Measurements from ENCODE around the gene MSANTD3. TPM values are rescaled to one million over a fixed set of nuclear protein-coding genes. Genes with fewer than 3 reads are reported as not detected.

MSANTD3 gene
- total RNA-seq, 1 experiment from 2014 or later, result 86.9 TPM

DNA sequence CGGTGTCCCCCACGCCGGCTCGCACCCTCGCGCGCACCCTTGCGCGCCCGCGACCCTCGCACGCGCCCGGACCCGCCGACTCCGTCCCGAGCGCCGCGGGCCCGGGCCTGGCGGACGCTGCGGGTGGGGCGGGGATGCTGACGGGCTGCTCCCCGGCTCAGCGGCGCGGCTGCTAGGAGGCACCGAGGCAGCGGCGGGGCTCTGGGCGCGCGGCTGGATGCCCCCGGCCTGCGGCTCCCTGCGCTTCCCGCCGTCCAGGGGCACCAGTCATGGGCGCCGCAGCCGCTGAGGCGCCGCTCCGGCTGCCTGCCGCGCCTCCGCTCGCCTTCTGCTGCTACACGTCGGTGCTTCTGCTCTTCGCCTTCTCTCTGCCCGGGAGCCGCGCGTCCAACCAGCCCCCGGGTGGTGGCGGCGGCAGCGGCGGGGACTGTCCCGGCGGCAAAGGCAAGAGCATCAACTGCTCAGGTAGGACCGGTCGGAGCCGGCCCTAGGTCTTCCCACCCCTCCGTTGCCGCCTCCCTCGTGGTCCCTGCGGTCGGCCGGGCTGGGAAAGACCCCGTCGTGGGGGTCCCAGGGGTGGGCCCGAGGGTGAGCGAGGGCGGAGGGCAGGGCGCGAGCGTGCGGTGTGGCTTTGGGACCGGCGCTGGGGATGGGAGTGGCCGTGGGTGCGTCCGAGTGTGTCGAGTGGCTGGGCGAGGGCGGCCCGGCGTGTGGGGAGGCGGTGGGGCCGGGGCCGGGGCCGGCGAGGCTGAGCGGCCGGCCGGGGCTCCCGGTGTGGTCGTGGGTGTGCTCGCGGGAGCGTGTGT, 46.5 kb downstream of the MSANTD3 start:
- peak; percentile 71 for ATAC-seq
- Histone ChIP-seq H3K4me1 (ENCODE audit: insufficient read depth, low read length) (no peaks in the 10 kb centered on the region), H4K20me1 (ENCODE audit: low read length) (no peaks in the 10 kb centered on the region), H3K4me2 (ENCODE audit: low read length) (peak overlapping the region; percentile 85), H3K9ac (ENCODE audit: low read length) (no peak overlapping the region), H2AFZ (ENCODE audit: low read length) (peak overlapping the region; percentile 90), H3K79me2 (ENCODE audit: low read length) (no peaks in the 10 kb centered on the region), H3K9me2 (replicated peaks; ENCODE audit: low read length) (no peaks in the 10 kb centered on the region), H3K4me3 (ENCODE audit: low read length) (peak overlapping the region; percentile 72), H3F3A (ENCODE audit: low read length, unreplicated experiment) (no peaks in the 10 kb centered on the region), H3K9me3 (ENCODE audit: low read length) (no peaks in the 10 kb centered on the region), H3K36me3 (ENCODE audit: low read depth, low read length) (no peaks in the 10 kb centered on the region), H3K27ac (ENCODE audit: low read length) (no peak overlapping the region), H3K27me3 (ENCODE audit: low read length) (no peaks in the 10 kb centered on the region)
- POLR2A ChIA-PET (ENCODE audit: unreplicated experiment), result no interaction called here
- CTCF ChIA-PET, result interaction anchor here (0.5 to 0.6 kb wide), 3 partner anchors 47 to 180 kb away, joined by 3 to 5 read pairs (median 3); no protein-coding TSS in a partner anchor
- intact Hi-C loops (cut with micrococcal nuclease), result no loop called here
- DNase-seq, result peak; percentile 20
- BruUV-seq (replicated peaks), result no TSS peak
- TF ChIP-seq, protein P1, sequence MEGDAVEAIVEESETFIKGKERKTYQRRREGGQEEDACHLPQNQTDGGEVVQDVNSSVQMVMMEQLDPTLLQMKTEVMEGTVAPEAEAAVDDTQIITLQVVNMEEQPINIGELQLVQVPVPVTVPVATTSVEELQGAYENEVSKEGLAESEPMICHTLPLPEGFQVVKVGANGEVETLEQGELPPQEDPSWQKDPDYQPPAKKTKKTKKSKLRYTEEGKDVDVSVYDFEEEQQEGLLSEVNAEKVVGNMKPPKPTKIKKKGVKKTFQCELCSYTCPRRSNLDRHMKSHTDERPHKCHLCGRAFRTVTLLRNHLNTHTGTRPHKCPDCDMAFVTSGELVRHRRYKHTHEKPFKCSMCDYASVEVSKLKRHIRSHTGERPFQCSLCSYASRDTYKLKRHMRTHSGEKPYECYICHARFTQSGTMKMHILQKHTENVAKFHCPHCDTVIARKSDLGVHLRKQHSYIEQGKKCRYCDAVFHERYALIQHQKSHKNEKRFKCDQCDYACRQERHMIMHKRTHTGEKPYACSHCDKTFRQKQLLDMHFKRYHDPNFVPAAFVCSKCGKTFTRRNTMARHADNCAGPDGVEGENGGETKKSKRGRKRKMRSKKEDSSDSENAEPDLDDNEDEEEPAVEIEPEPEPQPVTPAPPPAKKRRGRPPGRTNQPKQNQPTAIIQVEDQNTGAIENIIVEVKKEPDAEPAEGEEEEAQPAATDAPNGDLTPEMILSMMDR (conservative IDR thresholded peaks at IDR 0.05; ENCODE audit: low read depth, low read length), result no peak
- no peak for TF ChIP-seq EZH2phosphoT487 (IDR thresholded peaks at IDR 0.05; ENCODE audit: borderline replicate concordance, low read length)

DNA sequence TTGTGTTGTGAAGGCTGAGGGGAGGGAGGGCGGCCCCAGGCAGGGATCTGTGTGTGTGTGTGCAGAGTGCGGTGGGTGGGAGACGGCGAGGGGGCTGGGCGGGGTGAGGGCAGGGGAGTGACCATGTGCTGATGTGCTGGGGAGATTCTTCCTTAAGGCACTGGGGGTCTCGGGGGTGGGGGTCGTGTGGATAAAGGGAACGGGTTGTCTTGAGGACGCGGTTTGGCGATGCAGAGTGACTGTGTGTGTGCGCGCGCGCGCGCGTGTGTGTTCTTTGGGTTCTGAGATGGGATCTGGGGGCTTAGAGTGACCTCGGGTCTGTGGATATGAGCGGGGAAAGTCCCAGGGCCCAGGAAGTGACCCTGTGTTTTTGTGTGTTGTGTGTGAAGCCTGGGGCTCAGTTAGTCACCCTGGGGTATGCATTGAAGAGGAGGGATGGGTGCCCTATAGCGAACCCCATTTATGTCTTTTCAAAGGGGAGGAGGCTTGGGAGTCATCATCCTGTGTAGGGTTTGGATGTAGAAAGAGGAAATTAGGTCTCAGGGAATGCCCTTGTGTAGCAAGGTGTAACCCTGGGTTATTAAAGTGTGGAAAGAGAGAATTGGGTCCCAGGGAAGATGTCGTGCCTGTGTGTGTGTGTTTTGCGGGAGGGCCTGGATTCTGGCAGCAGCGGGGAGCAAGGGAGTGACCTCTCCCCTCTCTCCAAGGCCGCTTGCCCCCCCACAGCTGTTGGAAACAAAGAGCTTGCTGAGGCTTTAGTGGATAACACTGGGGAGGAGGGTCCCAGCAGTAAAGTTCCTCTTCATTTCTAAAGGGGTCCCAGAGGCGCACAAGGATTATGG, 47.4 kb downstream of the MSANTD3 start:
- Histone ChIP-seq H2AFZ (ENCODE audit: low read length) (peak overlapping the region; percentile 90), H3K4me3 (ENCODE audit: low read length) (peak overlapping the region; percentile 72), H3K9me2 (replicated peaks; ENCODE audit: low read length) (no peaks in the 10 kb centered on the region), H3K4me2 (ENCODE audit: low read length) (peak overlapping the region; percentile 85), H4K20me1 (ENCODE audit: low read length) (no peaks in the 10 kb centered on the region), H3F3A (ENCODE audit: low read length, unreplicated experiment) (no peaks in the 10 kb centered on the region), H3K27me3 (ENCODE audit: low read length) (no peaks in the 10 kb centered on the region), H3K36me3 (ENCODE audit: low read depth, low read length) (no peaks in the 10 kb centered on the region), H3K4me1 (ENCODE audit: insufficient read depth, low read length) (no peaks in the 10 kb centered on the region), H3K79me2 (ENCODE audit: low read length) (no peaks in the 10 kb centered on the region), H3K27ac (ENCODE audit: low read length) (no peak overlapping the region), H3K9me3 (ENCODE audit: low read length) (no peaks in the 10 kb centered on the region), H3K9ac (ENCODE audit: low read length) (no peak overlapping the region)
- DNase-seq (no peak), ATAC-seq (no peak)
- intact Hi-C loops (cut with micrococcal nuclease), result no loop called here
- TF ChIP-seq EZH2phosphoT487 (IDR thresholded peaks at IDR 0.05; ENCODE audit: borderline replicate concordance, low read length), result no peak
- TF ChIP-seq EZH2 (IDR thresholded peaks at IDR 0.05; ENCODE audit: low read length, unreplicated experiment), result no peak
- TF ChIP-seq, protein P1 (conservative IDR thresholded peaks at IDR 0.05; ENCODE audit: low read depth, low read length), result no peak
- CTCF ChIA-PET, result interaction anchor here (0.7 kb wide), 1 partner anchor 29 kb away, joined by 5 read pairs; no protein-coding TSS in a partner anchor
- POLR2A ChIA-PET (ENCODE audit: unreplicated experiment), result no interaction called here
- no TSS peak for BruUV-seq (replicated peaks)
